ENCODE data around the gene CASP8AP2.

GRCh38 chr6:89853068-89853467, 23.4 kb downstream of the CASP8AP2 start:
- no peak for TF ChIP-seq CTCF (IDR thresholded peaks at IDR 0.05)
- TF ChIP-seq POLR2AphosphoS5 (IDR thresholded peaks at IDR 0.05; ENCODE audit: insufficient read depth in 1 of 2, low read depth in 1 of 2), result no peak

Measured in vagina (tissue), 2 donors.